Panc1 (cell line): ENCODE measurements around the gene USP6NL. TPM values are rescaled to one million over a fixed set of nuclear protein-coding genes. Genes with fewer than 3 reads are reported as not detected.

ENCODE experiments used
- ATAC-seq: fragments of 200-7000 bp; cut with Tn5 transposase; 2 replicates; pipeline ENCODE4 v1.9.1; 2020; ENCODE audit warnings: mild to moderate bottlenecking, moderate library complexity
- BruUV-seq: library from RNA; stranded (reverse); fragments of 400-500 nt; replicated peaks from 2 replicates; lab custom pipeline; 2021; lab: Mats Ljungman, UMichigan
- CTCF ChIA-PET: fragments of 300-600 bp; sonication (Branson Sonifier 250); formaldehyde crosslinking; loops from one replicate; lab custom pipeline; 2022; ENCODE audit warnings: antibody characterized with exemption; lab: Charles Lee
- POLR2A ChIA-PET: fragments of 300-600 bp; sonication (Branson Sonifier 250); formaldehyde crosslinking; loops from one replicate; lab custom pipeline; 2022; ENCODE audit warnings: antibody characterized with exemption; lab: Charles Lee
- DNase-seq: peaks from one replicate; pipeline ENCODE4 v3.0.0-alpha.2; 2010; ENCODE audit warnings: low read depth, low spot score
- H3K27ac ChIP-seq: 2 replicates; pipeline ENCODE4 v1.5.1; 2011; ENCODE audit warnings: mild to moderate bottlenecking, low read length, inconsistent platforms
- H3K27me3 ChIP-seq: fragments of 200-500 bp; sonication (Bioruptor generic); 2 replicates; pipeline ENCODE4 v1.6.0; 2014; ENCODE audit warnings: low read length, inconsistent platforms; ENCODE audit not compliant: control insufficient read depth, insufficient read depth
- H3K36me3 ChIP-seq: fragments of 200-500 bp; sonication (Bioruptor generic); 2 replicates; pipeline ENCODE4 v1.5.1; 2014; ENCODE audit warnings: inconsistent platforms, mild to moderate bottlenecking, low read length, moderate library complexity; ENCODE audit not compliant: control insufficient read depth, insufficient read depth
- H3K4me1 ChIP-seq: 2 replicates; pipeline ENCODE4 v1.5.1; 2011; ENCODE audit warnings: inconsistent platforms, mild to moderate bottlenecking, low read length, moderate library complexity; ENCODE audit not compliant: control insufficient read depth, insufficient read depth
- H3K4me3 ChIP-seq, 2 experiments: 2 replicates each; pipeline ENCODE4 v1.5.1; 2011 to 2012; ENCODE audit warnings: low read depth in 2 of 2, low read length in 2 of 2, mild to moderate bottlenecking in 2 of 2, inconsistent platforms in 1 of 2, moderate library complexity in 1 of 2
- H3K9me3 ChIP-seq: fragments of 200-500 bp; sonication (Bioruptor generic); 2 replicates; pipeline ENCODE4 v1.5.1; 2014; ENCODE audit warnings: low read depth, mild to moderate bottlenecking, inconsistent platforms, low read length, moderate library complexity; ENCODE audit not compliant: control insufficient read depth, insufficient read depth
- CTCF ChIP-seq: fragments of 450-650 bp; IDR thresholded peaks from 2 replicates; pipeline ENCODE4 v1.5.1; 2017; ENCODE audit warnings: mild to moderate bottlenecking
- POLR2AphosphoS5 ChIP-seq: IDR thresholded peaks from 2 replicates; pipeline ENCODE4 v1.6.1; 2012; ENCODE audit warnings: mild to moderate bottlenecking, low read depth, low read length, moderate library complexity
- REST ChIP-seq, 2 experiments: IDR thresholded peaks; 2 replicates each; pipeline ENCODE4 v1.6.1; 2011 to 2012; ENCODE audit warnings: low read depth in 2 of 2, control low read depth in 1 of 2, low read length in 1 of 2, mild to moderate bottlenecking in 1 of 2, moderate library complexity in 1 of 2; ENCODE audit not compliant: insufficient read depth in 1 of 2
- SIN3A ChIP-seq: IDR thresholded peaks from 2 replicates; pipeline ENCODE4 v1.6.1; 2012; ENCODE audit warnings: low read depth, mild to moderate bottlenecking, low read length, moderate library complexity, borderline replicate concordance; ENCODE audit not compliant: insufficient read depth
- TCF7L2 ChIP-seq: IDR thresholded peaks from 2 replicates; pipeline ENCODE4 v1.6.1; 2011; ENCODE audit warnings: mild to moderate bottlenecking, low read depth, low read length, inconsistent platforms
- in situ Hi-C: cut with HindIII; loops from 2 replicates; pipeline ENCODE4 v1.10.0; 2016; ENCODE audit warnings: low sequenced_read_pairs, low pct_unique_long_range_greater_than_20kb
- intact Hi-C: fragments of 100-400 bp; cut with micrococcal nuclease; formaldehyde crosslinking; loops from one replicate; pipeline ENCODE4 v1.10.0; 2022; ENCODE audit not compliant: unreplicated experiment
- total RNA-seq: library from RNA; stranded (reverse); gene quantifications from one replicate; pipeline ENCODE4 v1.2.1, GENCODE V29; 2021; ENCODE audit not compliant: unreplicated experiment

USP6NL gene
- total RNA-seq, 1 experiment from 2014 or later: 13.9 TPM

GRCh38 chr10:11469575-11470391, 141.7 kb downstream of the USP6NL start:
- Histone ChIP-seq H3K36me3 (no peaks in the 10 kb centered on the region; the same call in 1 of the 2 replicates), H3K9me3 (no peaks in the 10 kb centered on the region), H3K4me3 (no peak overlapping the region), H3K27ac (no peak overlapping the region), H3K4me1 (no peaks in the 10 kb centered on the region), H3K27me3 (no peaks in the 10 kb centered on the region)
- no peak for TF ChIP-seq TCF7L2
- TF ChIP-seq CTCF: no peak
- TF ChIP-seq SIN3A: no peak
- TF ChIP-seq POLR2AphosphoS5: no peak
- TF ChIP-seq REST (IDR thresholded peaks at IDR 0.05; ENCODE audit: insufficient read depth in 1 of 2, low read depth in 2 of 2, low read length in 1 of 2): no peak
- in situ Hi-C loops (no loop called here), intact Hi-C loops (no loop called here)
- POLR2A ChIA-PET: no interaction called here
- no peak for ATAC-seq
- CTCF ChIA-PET: no interaction called here
- no TSS peak for BruUV-seq
- DNase-seq: no peak

GRCh38 chr10:11468126-11468742, 143.2 kb downstream of the USP6NL start:
- no peak overlapping the region for H3K27ac ChIP-seq
- ChIA-PET POLR2A (no interaction called here), CTCF (no interaction called here)
- ATAC-seq (no peak), DNase-seq (no peak)
- no peaks in the 10 kb centered on the region for H3K9me3 ChIP-seq
- no peaks in the 10 kb centered on the region for H3K27me3 ChIP-seq
- intact Hi-C loops: no loop called here
- H3K36me3 ChIP-seq: no peaks in the 10 kb centered on the region
- TF ChIP-seq REST (IDR thresholded peaks at IDR 0.05; ENCODE audit: insufficient read depth in 1 of 2, low read depth in 2 of 2, low read length in 1 of 2): no peak
- no peak for TF ChIP-seq SIN3A
- TF ChIP-seq CTCF: no peak
- TF ChIP-seq POLR2AphosphoS5: no peak
- no peak for TF ChIP-seq TCF7L2
- H3K4me1 ChIP-seq: no peaks in the 10 kb centered on the region
- BruUV-seq: no TSS peak
- no peak overlapping the region for H3K4me3 ChIP-seq
- in situ Hi-C loops: no loop called here
